Liver (tissue), 9 donors: Measurements from ENCODE around the gene ARHGEF4. TPM values are rescaled to one million over a fixed set of nuclear protein-coding genes. Genes with fewer than 3 reads are reported as not detected.
A peak's percentile ranks its signal among the peaks of the same experiment; 100 is the strongest.

Experiments
- DNase-seq: peaks from one replicate; pipeline ENCODE4 v3.0.0-alpha.2; 2017; ENCODE audit warnings: low spot score
- H3K27ac ChIP-seq, 2 donors: one replicate each; pipeline ENCODE4 v1.7.0; 2013; ENCODE audit warnings: inconsistent platforms in 2 of 2, low read length in 2 of 2, control low read depth in 1 of 2, low read depth in 1 of 2, mild to moderate bottlenecking in 1 of 2
- H3K27me3 ChIP-seq, 4 donors: one replicate each; pipeline versions ENCODE4 v1.6.1 to v1.7.0; 2013; ENCODE audit warnings: low read length in 3 of 4, inconsistent platforms in 1 of 4, mild to moderate bottlenecking in 1 of 4, moderate library complexity in 1 of 4; ENCODE audit not compliant: control insufficient read depth in 4 of 4, insufficient read depth in 4 of 4
- H3K36me3 ChIP-seq, 4 donors: one replicate each; pipeline versions ENCODE4 v1.6.1 to v1.7.0; 2013; ENCODE audit warnings: low read length in 3 of 4, mild to moderate bottlenecking in 3 of 4, low read depth in 1 of 4, moderate library complexity in 1 of 4; ENCODE audit not compliant: control insufficient read depth in 4 of 4, insufficient read depth in 3 of 4
- H3K4me1 ChIP-seq, 4 donors: one replicate each; pipeline versions ENCODE4 v1.6.1 to v1.7.0; 2013; ENCODE audit warnings: low read length in 3 of 4, mild to moderate bottlenecking in 3 of 4, moderate library complexity in 1 of 4; ENCODE audit not compliant: control insufficient read depth in 4 of 4, insufficient read depth in 4 of 4
- H3K4me3 ChIP-seq, 3 donors: one replicate each; pipeline versions ENCODE4 v1.6.1 to v1.7.0; 2013; ENCODE audit warnings: low read length in 3 of 3, control low read depth in 1 of 3, low read depth in 1 of 3, mild to moderate bottlenecking in 1 of 3
- H3K9ac ChIP-seq, 2 donors: one replicate each; pipeline ENCODE4 v1.7.0; 2013; ENCODE audit warnings: low read length in 2 of 2, mild to moderate bottlenecking in 2 of 2, moderate library complexity in 2 of 2, control low read depth in 1 of 2, low read depth in 1 of 2
- H3K9me3 ChIP-seq, 4 donors: one replicate each; pipeline versions ENCODE4 v1.6.1 to v1.7.0; 2013; ENCODE audit warnings: low read length in 3 of 4; ENCODE audit not compliant: control insufficient read depth in 4 of 4
- ATF3 ChIP-seq: IDR thresholded peaks from 2 replicates; pipeline ENCODE4 v1.6.1; 2016; ENCODE audit warnings: antibody characterized with exemption
- CTCF ChIP-seq: fragments of 150-350 bp; IDR thresholded peaks from 2 replicates; pipeline ENCODE4 v1.5.1; 2017; ENCODE audit warnings: improper control_type of control experiment, low read depth, low read length; ENCODE audit not compliant: missing input control
- EGR1 ChIP-seq, 2 donors: IDR thresholded peaks; 2 replicates each; pipeline ENCODE4 v1.6.1; 2016 to 2018; ENCODE audit warnings: antibody characterized with exemption in 2 of 2, low read depth in 2 of 2
- FOXA1 ChIP-seq: IDR thresholded peaks from 2 replicates; pipeline ENCODE4 v1.6.1; 2016; ENCODE audit warnings: antibody characterized with exemption
- FOXA2 ChIP-seq: IDR thresholded peaks from 2 replicates; pipeline ENCODE4 v1.6.1; 2016; ENCODE audit warnings: antibody characterized with exemption
- GABPA ChIP-seq, 2 donors: IDR thresholded peaks in 1 of 2; conservative IDR thresholded peaks in 1 of 2; 2 replicates each; pipeline ENCODE4 v1.6.1; 2016; ENCODE audit warnings: antibody characterized with exemption in 2 of 2, mild to moderate bottlenecking in 1 of 2, moderate library complexity in 1 of 2
- HNF4A ChIP-seq, 2 donors: conservative IDR thresholded peaks; 2 replicates each; pipeline ENCODE4 v1.6.1; 2016; ENCODE audit warnings: antibody characterized with exemption in 2 of 2, mild to moderate bottlenecking in 2 of 2
- HNF4G ChIP-seq: IDR thresholded peaks from 2 replicates; pipeline ENCODE4 v1.6.1; 2016; ENCODE audit warnings: antibody characterized with exemption
- JUND ChIP-seq, 2 donors: IDR thresholded peaks; 2 replicates each; pipeline ENCODE4 v1.6.1; 2016; ENCODE audit warnings: antibody characterized with exemption in 2 of 2
- NR2F2 ChIP-seq: IDR thresholded peaks from 2 replicates; pipeline ENCODE4 v1.6.1; 2016; ENCODE audit warnings: antibody characterized with exemption
- RAD21 ChIP-seq, 2 donors: IDR thresholded peaks; 2 replicates each; pipeline ENCODE4 v1.6.1; 2016; ENCODE audit warnings: antibody characterized with exemption in 2 of 2, mild to moderate bottlenecking in 2 of 2
- REST ChIP-seq: IDR thresholded peaks from 2 replicates; pipeline ENCODE4 v1.6.1; 2016; ENCODE audit warnings: antibody characterized with exemption, mild to moderate bottlenecking
- RXRA ChIP-seq, 2 donors: IDR thresholded peaks; 2 replicates each; pipeline ENCODE4 v1.6.1; 2017 to 2018; ENCODE audit warnings: antibody characterized with exemption in 2 of 2, mild to moderate bottlenecking in 1 of 2
- SP1 ChIP-seq: IDR thresholded peaks from 2 replicates; pipeline ENCODE4 v1.6.1; 2018; ENCODE audit warnings: antibody characterized with exemption, mild to moderate bottlenecking
- TAF1 ChIP-seq: conservative IDR thresholded peaks from 2 replicates; pipeline ENCODE4 v1.6.1; 2016; ENCODE audit warnings: antibody characterized with exemption, mild to moderate bottlenecking
- ZBTB33 ChIP-seq: IDR thresholded peaks from 2 replicates; pipeline ENCODE4 v1.6.1; 2016; ENCODE audit warnings: antibody characterized with exemption
- WGBS: extraction: QIAGEN DNeasy Blood & Tissue Kit; methylation state at CpG from one replicate; pipeline ENCODE4 v1.1.7; 2013; 5-methylcytosine and 5-hydroxymethylcytosine counted together
- polyA plus RNA-seq, 2 donors: library from polyadenylated mRNA; stranded (reverse) in 1 of 2; unstranded in 1 of 2; fragments of 200-250 nt in 1 of 2; fragments of >200 nt in 1 of 2; fragmentation: Nextera tagmentation in 1 of 2; extraction: Ambion mirVana in 1 of 2; gene quantifications; one replicate each; pipeline versions ENCODE4 v1.2.1 to v1.2.3, GENCODE V29; 2013 to 2015
- total RNA-seq, 2 donors: library from RNA; depleted of rRNA; stranded (reverse); fragments of >200 nt; gene quantifications; one replicate each; pipeline ENCODE4 v1.2.3, GENCODE V29; 2014
- donor health status: healthy.
- donor health status: healthy.
- donor health status: healthy.
- donor health status: healthy.
- donor health status: healthy.

The ARHGEF4 gene
- total RNA-seq (under 1 TPM in 1 of 2 donors, not detected in 1; 0.08 TPM), polyA plus RNA-seq (under 1 TPM in 1 of 2 donors, not detected in 1; 0.08 TPM)

DNA sequence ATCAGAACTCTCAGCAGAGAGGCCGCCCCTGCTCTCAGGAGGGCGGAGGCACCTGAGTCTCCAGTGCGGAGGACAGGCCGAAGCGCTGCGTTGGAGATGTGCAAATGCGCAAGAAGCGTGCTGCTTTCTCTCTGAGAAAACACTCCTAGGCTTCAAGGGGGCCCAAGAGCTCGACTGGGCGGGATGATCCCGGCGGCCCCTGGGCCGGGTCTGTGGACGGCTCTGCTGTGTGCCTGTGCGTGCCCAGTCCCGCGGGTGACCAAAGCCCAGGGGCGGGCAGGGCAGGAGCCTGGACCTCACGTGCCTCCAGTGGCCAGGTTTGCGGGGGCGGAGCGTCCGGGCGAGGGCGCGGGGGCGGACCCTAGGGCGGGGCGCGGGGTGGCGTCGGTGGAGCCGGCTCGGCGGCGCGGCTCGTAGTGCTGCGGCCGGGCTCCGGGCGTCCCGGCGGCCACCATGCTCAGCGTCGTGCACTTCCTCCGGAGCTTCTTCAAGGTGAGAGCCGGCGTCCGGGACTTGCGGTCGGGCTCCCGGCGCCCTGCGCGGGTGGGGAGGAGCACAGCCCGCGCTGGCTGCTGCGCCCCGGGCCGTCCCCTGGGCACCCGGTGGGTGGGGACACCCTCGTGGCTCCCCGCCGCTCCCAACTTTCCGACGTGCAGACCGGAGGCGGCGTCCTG is at the start of gene ARHGEF4:
Gene ARHGEF4 (plus strand): TSS at position 414 of the 674 bp plus-strand sequence. CDS start 40 bp downstream, at position 454.
- Histone ChIP-seq H3K4me1 (peaks cover 0 to 7% (median 3%) of the 10 kb centered on the region in 4 donors), H3K27ac (no peak within 1 kb of the TSS), H3K9ac (no peak within 1 kb of the TSS), H3K27me3 (peaks cover 0 to 25% (median 2%) of the 10 kb centered on the region in 4 donors), H3K36me3 (no peaks in the 10 kb centered on the region), H3K4me3 (peak within 1 kb of the TSS in 1 of 3 donors; percentile 47), H3K9me3 (no peaks in the 10 kb centered on the region)
- no peak for TF ChIP-seq GABPA (IDR thresholded peaks at IDR 0.05 in 1 of 2, conservative IDR thresholded peaks at IDR 0.05 in 1 of 2)
- TF ChIP-seq EGR1 (IDR thresholded peaks at IDR 0.05; ENCODE audit: low read depth in 2 of 2): peak; percentile 67 to 88
- 4% methylated on average over 70 of the region's 70 CpGs for WGBS
- DNase-seq: peak; percentile 46

DNA sequence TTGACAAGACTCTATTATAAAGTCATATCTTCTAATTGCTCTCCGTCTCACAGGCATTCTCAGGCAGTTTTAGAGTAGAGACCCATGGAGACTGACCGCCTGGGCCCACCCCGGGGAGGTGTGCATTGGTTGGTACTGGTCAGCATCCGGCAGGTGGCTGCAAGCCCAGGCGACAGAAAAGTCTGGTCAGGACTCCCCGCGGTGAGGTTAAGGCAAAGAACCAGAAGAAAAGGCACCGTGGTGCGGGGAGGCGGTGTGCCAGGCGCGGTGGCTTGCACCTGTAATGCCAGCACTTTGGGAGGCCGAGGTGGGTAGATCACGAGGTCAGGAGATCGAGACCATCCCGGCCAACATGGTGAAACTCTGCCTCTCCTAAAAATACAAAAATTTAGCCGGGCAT is 48.9 kb upstream of the ARHGEF4 start:
- TF ChIP-seq FOXA2 (no peak), ZBTB33 (no peak), JUND (IDR thresholded peaks at IDR 0.05) (no peak), RXRA (IDR thresholded peaks at IDR 0.05) (no peak), REST (no peak), RAD21 (IDR thresholded peaks at IDR 0.05) (no peak), ATF3 (no peak), NR2F2 (no peak), EGR1 (IDR thresholded peaks at IDR 0.05; ENCODE audit: low read depth in 2 of 2) (no peak), FOXA1 (no peak), GABPA (IDR thresholded peaks at IDR 0.05 in 1 of 2, conservative IDR thresholded peaks at IDR 0.05 in 1 of 2) (no peak)
- Histone ChIP-seq H3K9me3 (no peaks in the 10 kb centered on the region), H3K4me3 (no peak overlapping the region), H3K36me3 (no peaks in the 10 kb centered on the region), H3K27me3 (peaks cover 0 to 2% (median 0%) of the 10 kb centered on the region in 4 donors), H3K4me1 (no peaks in the 10 kb centered on the region), H3K9ac (no peak overlapping the region), H3K27ac (no peak overlapping the region)
- 86% methylated on average over 17 of the region's 17 CpGs for WGBS
- DNase-seq: no peak

DNA sequence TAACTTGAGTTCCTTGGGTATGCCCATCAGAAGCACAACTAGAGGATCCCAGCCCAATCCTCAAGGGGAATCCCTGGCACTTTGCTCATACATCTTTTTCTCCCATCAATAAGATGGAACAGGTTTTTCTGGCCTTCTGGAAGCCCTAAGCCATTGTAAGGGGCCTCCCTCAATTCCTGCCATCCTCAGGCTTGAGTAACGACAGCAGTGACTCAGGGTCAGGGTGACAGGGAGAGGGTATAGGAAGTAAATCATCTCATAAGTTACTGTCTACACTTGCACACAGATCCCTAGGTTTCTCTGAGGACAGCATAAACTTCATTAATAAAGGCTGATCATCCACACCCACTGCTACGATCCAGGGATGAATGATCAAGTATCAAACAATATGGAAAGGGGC is 46.4 kb upstream of the ARHGEF4 start:
- Histone ChIP-seq H3K36me3 (no peaks in the 10 kb centered on the region), H3K27me3 (peaks cover 0 to 2% (median 0%) of the 10 kb centered on the region in 4 donors), H3K9me3 (no peaks in the 10 kb centered on the region), H3K27ac (no peak overlapping the region), H3K4me3 (no peak overlapping the region), H3K9ac (no peak overlapping the region), H3K4me1 (no peaks in the 10 kb centered on the region)
- WGBS: 81% methylated on average over 2 of the region's 2 CpGs
- no peak for DNase-seq
- TF ChIP-seq ATF3 (no peak), SP1 (no peak), HNF4A (conservative IDR thresholded peaks at IDR 0.05) (no peak), FOXA2 (no peak), EGR1 (IDR thresholded peaks at IDR 0.05; ENCODE audit: low read depth in 2 of 2) (no peak), TAF1 (no peak), HNF4G (no peak), GABPA (IDR thresholded peaks at IDR 0.05 in 1 of 2, conservative IDR thresholded peaks at IDR 0.05 in 1 of 2) (no peak), CTCF (no peak), RXRA (IDR thresholded peaks at IDR 0.05) (no peak), JUND (IDR thresholded peaks at IDR 0.05) (no peak), FOXA1 (no peak), ZBTB33 (no peak), RAD21 (IDR thresholded peaks at IDR 0.05) (no peak)
